OCI-LY7 (cell line): Measurements from ENCODE around the gene SLC25A25. TPM values are rescaled to one million over a fixed set of nuclear protein-coding genes. Genes with fewer than 3 reads are reported as not detected.
A peak's percentile ranks its signal among the peaks of the same experiment; 100 is the strongest.

ENCODE experiments used
- BruUV-seq: library from RNA; stranded (reverse); fragments of 400-500 nt; replicated peaks from 2 replicates; lab custom pipeline; 2021; lab: Mats Ljungman, UMichigan
- CTCF ChIA-PET: fragments of 300-600 bp; sonication (Branson Sonifier 250); formaldehyde crosslinking; loops from one replicate; lab custom pipeline; 2022; ENCODE audit warnings: antibody characterized with exemption; ENCODE audit not compliant: unreplicated experiment; lab: Charles Lee
- POLR2A ChIA-PET: fragments of 300-600 bp; sonication (Branson Sonifier 250); formaldehyde crosslinking; loops from one replicate; lab custom pipeline; 2022; ENCODE audit warnings: antibody characterized with exemption; lab: Charles Lee
- DNase-seq: peaks from one replicate; pipeline ENCODE4 v3.0.0-alpha.2; 2015; ENCODE audit warnings: low spot score
- H2AFZ ChIP-seq: fragments of 200-600 bp; sonication (generic), shearing (Covaris generic); 2 replicates; pipeline ENCODE4 v1.6.1; 2014; ENCODE audit warnings: mild to moderate bottlenecking, antibody characterized with exemption, low read length, moderate library complexity
- H3K27ac ChIP-seq: fragments of 200-600 bp; sonication (generic); 2 replicates; pipeline ENCODE4 v1.5.1; 2014; ENCODE audit warnings: mixed run types, low read depth, mild to moderate bottlenecking, moderate library complexity, low read length, inconsistent platforms; ENCODE audit not compliant: poor library complexity, severe bottlenecking
- H3K36me3 ChIP-seq: fragments of 200-600 bp; sonication (generic); 2 replicates; pipeline ENCODE4 v1.6.1; 2014; ENCODE audit warnings: mild to moderate bottlenecking, antibody characterized with exemption, low read length, moderate library complexity, mixed read lengths; ENCODE audit not compliant: insufficient read depth
- H3K4me1 ChIP-seq: fragments of 200-600 bp; sonication (generic); 2 replicates; pipeline ENCODE4 v1.5.1; 2014; ENCODE audit warnings: mild to moderate bottlenecking, low read length; ENCODE audit not compliant: insufficient read depth, poor library complexity, severe bottlenecking
- H3K4me2 ChIP-seq: fragments of 200-600 bp; sonication (generic); 2 replicates; pipeline ENCODE4 v1.6.1; 2014; ENCODE audit warnings: mild to moderate bottlenecking, low read length
- H3K4me3 ChIP-seq: fragments of 200-600 bp; sonication (generic); 2 replicates; pipeline ENCODE4 v1.5.1; 2014; ENCODE audit warnings: mild to moderate bottlenecking, low read depth, low read length; ENCODE audit not compliant: poor library complexity, severe bottlenecking
- H3K79me2 ChIP-seq: fragments of 200-600 bp; sonication (generic); 2 replicates; pipeline ENCODE4 v1.6.1; 2016; ENCODE audit warnings: low read depth, mild to moderate bottlenecking, low read length, moderate library complexity, mixed read lengths; ENCODE audit not compliant: insufficient read depth
- H3K9me2 ChIP-seq: fragments of 200-600 bp; sonication (generic); 2 replicates; pipeline ENCODE4 v1.6.1; 2016; ENCODE audit warnings: mild to moderate bottlenecking, low read length, mixed read lengths; ENCODE audit not compliant: insufficient read depth
- H3K9me3 ChIP-seq: fragments of 200-600 bp; sonication (generic); 2 replicates; pipeline ENCODE4 v1.6.1; 2014; ENCODE audit warnings: mild to moderate bottlenecking, mixed run types, low read length, mixed read lengths
- H4K20me1 ChIP-seq: fragments of 200-600 bp; sonication (generic); 2 replicates; pipeline ENCODE4 v1.6.1; 2014; ENCODE audit warnings: mild to moderate bottlenecking, antibody characterized with exemption, low read length, moderate library complexity, mixed read lengths; ENCODE audit not compliant: insufficient read depth
- EZH2phosphoT487 ChIP-seq: fragments of 200-600 bp; sonication (generic); IDR thresholded peaks from 2 replicates; pipeline ENCODE4 v1.6.1; 2018; ENCODE audit warnings: low read depth, borderline replicate concordance, mild to moderate bottlenecking, mixed run types, antibody characterized with exemption, low read length, moderate library complexity, mixed read lengths
- intact Hi-C: fragments of 100-400 bp; cut with micrococcal nuclease; formaldehyde crosslinking; loops from one replicate; pipeline ENCODE4 v1.10.0; 2022; ENCODE audit not compliant: unreplicated experiment
- total RNA-seq, 2 experiments: library from RNA; depleted of rRNA in 1 of 2; stranded (reverse); fragments of >200 nt in 1 of 2; shearing (Covaris generic) in 1 of 2; gene quantifications; 2 replicates each; pipeline ENCODE4 v1.2.3, GENCODE V29; 2014 to 2022
- TF ChIP-seq, protein P1 (sequence below): fragments of 200-600 bp; sonication (generic); conservative IDR thresholded peaks from 2 replicates; pipeline ENCODE4 v1.5.1; 2014; ENCODE audit warnings: mild to moderate bottlenecking, antibody characterized with exemption, low read length, moderate library complexity, mixed read lengths

SLC25A25 gene
- total RNA-seq, 2 experiments from 2014 or later: 17.6 to 21.4 TPM

DNA sequence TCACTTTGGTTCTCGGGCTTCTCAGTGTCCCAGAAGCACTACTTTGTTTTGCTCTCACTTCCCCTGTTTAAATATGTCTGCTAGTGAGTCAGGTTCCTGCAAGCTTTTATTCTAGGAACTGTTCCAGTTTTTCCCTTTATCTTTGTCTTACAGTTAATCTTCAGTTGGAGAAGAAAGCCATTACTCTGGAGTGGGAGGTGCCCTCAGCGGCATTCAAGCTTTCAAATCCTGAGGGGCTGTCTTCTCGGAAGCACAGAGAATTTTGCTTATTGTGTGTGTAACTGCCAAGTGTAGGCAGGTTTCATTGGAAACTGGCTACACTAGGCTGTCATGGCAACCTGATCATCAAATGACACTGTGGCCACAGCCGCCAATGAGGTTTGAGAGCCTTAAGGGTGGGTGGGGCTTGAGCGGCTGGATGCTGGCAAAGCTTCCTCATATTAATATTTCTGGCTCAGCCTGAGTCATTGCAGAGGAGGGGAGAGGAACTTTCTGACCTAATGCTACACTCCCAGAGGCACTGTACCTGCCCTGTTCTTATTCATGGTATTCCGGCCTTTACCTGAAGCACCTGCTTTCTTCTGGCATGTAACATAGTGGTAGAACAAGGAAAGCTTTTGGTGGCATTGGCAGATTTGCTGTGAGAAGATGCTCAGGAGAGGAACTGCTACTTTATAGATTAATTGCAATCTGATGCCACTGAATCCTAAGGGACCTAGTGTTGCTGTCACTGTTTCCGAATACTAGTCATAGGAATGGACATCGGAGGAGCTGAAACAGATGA, 26.3 kb downstream of the SLC25A25 start:
- intact Hi-C loops: no loop called here
- CTCF ChIA-PET: no interaction called here
- no TSS peak for BruUV-seq
- POLR2A ChIA-PET: no interaction called here
- no peak overlapping the region for H2AFZ ChIP-seq
- TF ChIP-seq EZH2phosphoT487: no peak
- TF ChIP-seq, protein P1, sequence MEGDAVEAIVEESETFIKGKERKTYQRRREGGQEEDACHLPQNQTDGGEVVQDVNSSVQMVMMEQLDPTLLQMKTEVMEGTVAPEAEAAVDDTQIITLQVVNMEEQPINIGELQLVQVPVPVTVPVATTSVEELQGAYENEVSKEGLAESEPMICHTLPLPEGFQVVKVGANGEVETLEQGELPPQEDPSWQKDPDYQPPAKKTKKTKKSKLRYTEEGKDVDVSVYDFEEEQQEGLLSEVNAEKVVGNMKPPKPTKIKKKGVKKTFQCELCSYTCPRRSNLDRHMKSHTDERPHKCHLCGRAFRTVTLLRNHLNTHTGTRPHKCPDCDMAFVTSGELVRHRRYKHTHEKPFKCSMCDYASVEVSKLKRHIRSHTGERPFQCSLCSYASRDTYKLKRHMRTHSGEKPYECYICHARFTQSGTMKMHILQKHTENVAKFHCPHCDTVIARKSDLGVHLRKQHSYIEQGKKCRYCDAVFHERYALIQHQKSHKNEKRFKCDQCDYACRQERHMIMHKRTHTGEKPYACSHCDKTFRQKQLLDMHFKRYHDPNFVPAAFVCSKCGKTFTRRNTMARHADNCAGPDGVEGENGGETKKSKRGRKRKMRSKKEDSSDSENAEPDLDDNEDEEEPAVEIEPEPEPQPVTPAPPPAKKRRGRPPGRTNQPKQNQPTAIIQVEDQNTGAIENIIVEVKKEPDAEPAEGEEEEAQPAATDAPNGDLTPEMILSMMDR: no peak
- H4K20me1 ChIP-seq: peaks cover 5% of the 10 kb centered on the region
- no peak overlapping the region for H3K4me3 ChIP-seq
- H3K79me2 ChIP-seq: peaks cover 55% of the 10 kb centered on the region
- H3K9me3 ChIP-seq: no peaks in the 10 kb centered on the region
- H3K9me2 ChIP-seq: no peaks in the 10 kb centered on the region
- peak overlapping the region; percentile 9; the same call in 1 of the 2 replicates for H3K4me2 ChIP-seq
- peak; percentile 58 for DNase-seq
- peaks cover 23% of the 10 kb centered on the region for H3K4me1 ChIP-seq
- H3K36me3 ChIP-seq: peaks cover 33% of the 10 kb centered on the region; the same call in 1 of the 2 replicates
- no peak overlapping the region for H3K27ac ChIP-seq

DNA sequence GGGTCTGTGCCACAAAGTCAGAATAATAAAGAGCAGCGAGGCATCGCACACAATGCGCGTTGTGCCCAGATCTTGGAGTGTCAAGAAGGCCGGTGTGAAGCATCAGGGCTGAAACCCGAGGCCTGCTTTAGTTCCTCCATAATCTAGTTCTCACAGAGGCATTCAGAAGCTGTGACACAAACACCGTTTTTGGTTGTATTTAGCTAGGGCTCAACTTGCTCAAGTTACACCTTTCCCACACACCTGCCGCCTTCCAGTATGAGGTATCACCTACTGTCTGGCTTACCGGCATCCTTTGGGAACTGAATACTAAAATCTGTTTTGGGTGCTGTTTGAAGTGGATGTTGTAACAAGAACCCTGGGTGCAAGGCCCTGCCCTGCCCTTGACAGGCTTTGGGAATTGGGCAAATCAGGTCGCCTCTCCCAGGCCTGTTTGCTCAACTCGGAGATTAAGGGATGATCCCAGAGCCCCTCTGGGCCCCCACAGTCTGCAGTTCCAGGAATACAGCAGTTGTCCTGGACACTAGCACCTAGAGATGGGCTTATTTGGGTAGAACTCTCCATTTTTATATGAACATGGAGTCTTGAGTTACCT, 27.0 kb downstream of the SLC25A25 start:
- H3K9me3 ChIP-seq: no peaks in the 10 kb centered on the region
- no peak overlapping the region for H3K27ac ChIP-seq
- no peak for TF ChIP-seq EZH2phosphoT487
- TF ChIP-seq, protein P1: no peak
- no TSS peak for BruUV-seq
- peaks cover 34% of the 10 kb centered on the region; the same call in 1 of the 2 replicates for H3K36me3 ChIP-seq
- no peak overlapping the region for H3K4me3 ChIP-seq
- no peak for DNase-seq
- peaks cover 49% of the 10 kb centered on the region for H3K79me2 ChIP-seq
- H3K9me2 ChIP-seq: no peaks in the 10 kb centered on the region
- intact Hi-C loops: no loop called here
- H3K4me1 ChIP-seq: peaks cover 23% of the 10 kb centered on the region
- no peak overlapping the region for H2AFZ ChIP-seq
- H4K20me1 ChIP-seq: peaks cover 5% of the 10 kb centered on the region
- CTCF ChIA-PET: no interaction called here
- POLR2A ChIA-PET: no interaction called here
- H3K4me2 ChIP-seq: no peak overlapping the region
